Loucy (cell line): ENCODE data around the gene TGFBR3.

Experiments
- CTCF ChIP-seq: fragments of 200-600 bp; sonication (generic); conservative IDR thresholded peaks from 2 replicates; pipeline ENCODE4 v1.5.1; 2014; ENCODE audit warnings: mild to moderate bottlenecking, antibody characterized with exemption, low read length
- EZH2phosphoT487 ChIP-seq: fragments of 200-600 bp; IDR thresholded peaks from 2 replicates; pipeline ENCODE4 v1.6.1; 2018; ENCODE audit warnings: antibody characterized with exemption, mild to moderate bottlenecking, moderate library complexity, borderline replicate concordance

- TF ChIP-seq EZH2phosphoT487, result no peak
- TF ChIP-seq CTCF, result no peak
Measured at GRCh38 chr1:91784191-91784590, 101.8 kb downstream of the TGFBR3 start.
